Activated T-cell treated with anti-CD3 and anti-CD28 coated beads for 48 hours (primary cell): Measurements from ENCODE around the gene IFRD2.

Source experiments
- DNase-seq: peaks from one replicate; pipeline ENCODE4 v3.0.0-alpha.2; 2020; ENCODE audit warnings: low read depth

IFRD2 gene

GRCh38 chr3:50302095-50303012 is 10.1 kb upstream of the IFRD2 start:
- no peak for DNase-seq

- DNase-seq = no peak
Measured at GRCh38 chr3:50300681-50301254, 8.5 kb upstream of the IFRD2 start.

GRCh38 chr3:50299929-50300680 is 7.9 kb upstream of the IFRD2 start:
- DNase-seq = no peak

- DNase-seq = no peak
Measured at GRCh38 chr3:50299638-50299928, 7.4 kb upstream of the IFRD2 start.

GRCh38 chr3:50298836-50299637 is 6.8 kb upstream of the IFRD2 start, which contains the start of the genes HYAL3 and NAA80:
TSS of gene HYAL3 (minus strand) at chr3:50299405. CDS start at chr3:50295602, 3,803 bp downstream.
TSS of gene NAA80 (minus strand) at chr3:50299405. CDS start at chr3:50297463, 1,942 bp downstream.
- peak; percentile 99 for DNase-seq

- DNase-seq = no peak
Measured at GRCh38 chr3:50297896-50298725, 5.9 kb upstream of the IFRD2 start.

GRCh38 chr3:50297384-50297775 is 5.2 kb upstream of the IFRD2 start:
- DNase-seq = no peak

- DNase-seq = no peak
Measured at GRCh38 chr3:50296721-50297383, 4.6 kb upstream of the IFRD2 start.

GRCh38 chr3:50295553-50296431 is 3.6 kb upstream of the IFRD2 start:
- no peak for DNase-seq

- DNase-seq = no peak
Measured at GRCh38 chr3:50294492-50295403, 2.5 kb upstream of the IFRD2 start.

- no peak for DNase-seq
Measured at GRCh38 chr3:50294089-50294488, 1.9 kb upstream of the IFRD2 start.

GRCh38 chr3:50293079-50293801 is 1.0 kb upstream of the IFRD2 start:
- no peak for DNase-seq

- no peak for DNase-seq
Measured at GRCh38 chr3:50290161-50290641, 2.0 kb downstream of the IFRD2 start.

- DNase-seq = no peak
Measured at GRCh38 chr3:50289130-50289529, 3.1 kb downstream of the IFRD2 start.

GRCh38 chr3:50288387-50289007 is 3.7 kb downstream of the IFRD2 start:
- no peak for DNase-seq

- no peak for DNase-seq
Measured at GRCh38 chr3:50287262-50287661, 5.0 kb downstream of the IFRD2 start.
